GM12873 (cell line): ENCODE measurements around the gene PHGDH.

Source experiments
- CTCF ChIP-seq: IDR thresholded peaks from 2 replicates; pipeline ENCODE4 v1.5.1; 2012; ENCODE audit warnings: low read depth, mild to moderate bottlenecking, moderate library complexity, low read length, control low read depth; ENCODE audit not compliant: insufficient read depth; ENCODE audit errors: missing control alignments

The PHGDH gene

DNA sequence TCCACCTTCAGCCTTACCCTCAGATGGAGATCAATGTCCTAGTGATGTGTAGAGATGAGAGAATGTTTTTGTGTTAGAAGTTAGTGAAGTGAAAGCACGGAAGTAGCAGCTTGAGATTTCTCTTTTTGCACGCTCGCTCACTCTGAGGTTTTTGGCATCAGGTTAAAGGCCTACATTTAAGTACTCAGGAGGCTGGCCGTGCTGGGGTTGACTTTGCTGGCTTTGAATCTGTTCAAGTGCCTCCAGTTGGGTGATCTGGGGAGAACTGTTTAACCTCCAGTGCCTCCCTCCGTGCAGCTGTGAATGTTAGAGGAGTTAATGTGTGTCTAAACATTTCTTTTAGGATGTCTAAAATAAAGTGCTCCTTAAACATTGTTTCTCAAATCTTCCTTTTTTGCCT, 13.9 kb downstream of the PHGDH start:
- no peak for TF ChIP-seq CTCF

DNA sequence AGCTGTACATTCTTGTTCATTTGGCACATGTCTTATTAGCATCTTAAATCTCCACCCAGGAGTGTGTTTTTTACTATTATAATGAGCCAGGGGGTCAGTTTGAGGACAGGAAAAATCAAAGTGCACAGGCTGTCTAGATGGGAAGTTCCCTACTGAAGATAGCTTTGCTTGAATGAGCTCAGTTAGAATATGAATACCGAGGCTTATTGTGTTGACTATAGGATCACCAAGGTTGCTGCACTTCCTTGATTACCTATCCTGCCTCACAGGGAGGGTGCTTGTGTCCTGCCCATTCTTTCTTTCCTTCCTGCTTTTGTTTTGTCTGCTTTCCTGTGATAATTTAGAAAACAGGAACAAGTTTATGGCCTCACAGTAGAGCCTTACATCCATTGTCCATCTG, 16.3 kb downstream of the PHGDH start:
- no peak for TF ChIP-seq CTCF

DNA sequence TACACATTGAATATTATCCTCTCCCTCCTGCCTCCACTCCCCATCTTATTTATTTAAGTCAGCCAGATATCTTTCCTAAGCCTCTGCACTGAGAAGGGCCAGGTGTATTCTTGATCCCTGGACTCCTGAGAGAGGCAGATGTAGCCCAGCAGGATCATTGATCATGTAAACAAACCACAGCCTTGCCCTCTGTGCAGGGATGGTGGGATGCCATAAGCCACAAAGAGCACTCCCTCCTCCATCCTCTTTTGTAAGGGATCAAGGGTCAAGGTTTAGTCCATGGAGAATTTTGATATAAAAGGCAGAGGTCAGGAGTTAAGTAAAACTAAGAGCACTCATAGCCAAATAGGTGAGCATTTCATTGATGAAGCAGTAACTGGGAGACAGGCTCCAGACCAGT, 17.3 kb downstream of the PHGDH start:
- TF ChIP-seq CTCF = no peak

DNA sequence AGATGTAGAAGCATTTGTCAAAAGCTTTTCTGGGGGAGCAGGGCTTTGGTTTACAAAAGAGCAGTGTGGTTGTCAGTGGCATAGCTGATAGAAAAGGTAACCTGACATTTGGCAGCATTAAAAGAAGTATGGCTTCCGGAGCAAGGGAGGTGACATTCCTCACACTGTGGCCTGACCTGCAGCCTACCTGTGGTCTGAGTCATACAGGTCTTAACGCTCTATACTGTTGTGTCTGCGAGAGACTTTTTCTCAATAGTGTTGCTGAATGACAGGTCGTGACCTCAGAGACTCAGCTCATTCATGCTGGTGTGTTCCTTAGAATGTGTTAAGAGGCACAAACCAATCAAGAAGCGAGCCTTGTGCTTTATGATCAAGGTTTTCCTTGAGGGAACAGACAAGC, 19.3 kb downstream of the PHGDH start:
- TF ChIP-seq CTCF = no peak

DNA sequence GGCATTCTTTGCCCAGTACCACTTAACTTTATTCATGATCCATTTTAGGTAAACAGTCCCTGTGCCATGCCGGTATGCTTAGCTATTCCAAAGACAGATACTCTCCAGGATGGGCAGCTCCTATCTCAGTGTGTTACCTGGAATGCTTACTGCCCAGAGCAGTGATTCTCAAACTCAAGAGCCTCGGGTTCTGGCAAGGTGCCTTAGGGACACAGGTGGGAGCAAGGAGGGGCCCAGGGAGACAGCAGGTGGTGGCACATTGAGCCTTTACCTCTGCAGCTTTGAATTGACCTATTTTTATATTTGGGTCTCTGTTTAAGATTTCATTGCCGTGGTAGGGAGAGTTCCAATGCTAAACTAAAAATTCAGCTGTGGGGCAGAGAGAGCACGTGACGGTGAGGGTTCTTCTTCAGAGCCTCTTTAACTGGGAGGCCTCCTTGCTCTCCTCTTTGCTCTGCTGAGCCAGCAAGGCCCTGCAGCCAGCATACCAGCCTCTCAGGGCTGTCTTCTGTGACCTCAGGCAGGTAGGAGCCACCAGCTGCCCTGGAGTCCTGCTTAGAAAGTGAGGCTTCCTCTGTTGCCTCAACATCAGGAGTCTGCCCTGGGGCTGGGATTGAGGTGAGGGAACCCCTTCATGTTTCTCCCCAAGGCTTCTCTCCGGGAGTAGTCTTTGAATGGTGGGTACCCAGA, 20.2 kb downstream of the PHGDH start:
- TF ChIP-seq CTCF = no peak

DNA sequence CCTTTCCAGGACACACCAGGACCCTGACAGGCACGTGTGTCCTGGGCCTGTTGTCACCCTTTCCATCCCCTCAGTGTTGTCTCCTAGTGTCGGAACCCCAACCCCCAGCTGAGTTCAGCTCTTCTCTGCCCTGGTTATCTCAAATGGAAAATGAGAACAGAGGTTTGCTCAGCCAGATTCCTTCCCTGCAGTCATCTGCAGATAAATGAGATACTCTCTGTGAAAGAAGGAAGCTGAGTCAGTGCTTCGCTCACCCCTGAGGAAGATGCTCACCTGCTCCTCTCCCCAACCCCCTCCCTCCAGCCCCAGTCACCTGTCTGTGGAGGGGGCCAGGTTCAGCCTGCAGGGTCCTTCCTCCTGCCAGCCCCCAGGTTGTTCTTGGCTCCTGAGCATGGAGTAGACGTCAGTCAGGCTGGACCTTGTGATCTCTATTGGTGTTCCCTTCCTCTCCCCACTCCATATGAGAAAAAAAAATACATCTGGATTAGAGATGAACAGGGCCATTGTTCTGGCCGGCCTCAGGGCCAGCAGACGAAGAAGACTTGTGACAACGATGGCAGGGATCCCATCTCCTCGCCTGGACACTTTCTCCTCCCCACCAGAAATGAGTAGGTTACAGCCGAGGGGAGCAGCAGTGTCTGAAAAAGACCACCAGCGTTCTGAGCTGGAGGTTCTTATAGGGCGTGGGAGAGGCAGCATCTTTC, 20.9 kb downstream of the PHGDH start:
- TF ChIP-seq CTCF = no peak

GRCh38 chr1:119733754-119734153, 22.0 kb downstream of the PHGDH start:
- TF ChIP-seq CTCF = no peak
